Ovary (tissue), 9 donors: ENCODE results near the gene EYA2. TPM values are rescaled to one million over a fixed set of nuclear protein-coding genes. Genes with fewer than 3 reads are reported as not detected.

ENCODE experiments used
- DNase-seq, 5 donors: peaks; one replicate each; pipeline ENCODE4 v3.0.0-alpha.2; 2019 to 2020
- H3K27ac ChIP-seq, 2 donors: fragments of 200-600 bp; one replicate each; pipeline versions ENCODE4 v1.5.1 to v1.8.0; 2019 to 2022
- H3K27me3 ChIP-seq: fragments of 200-600 bp; one replicate; pipeline ENCODE4 v1.8.0; 2022
- H3K36me3 ChIP-seq: fragments of 200-600 bp; sonication (generic); one replicate; pipeline ENCODE4 v1.5.1; 2019
- H3K4me1 ChIP-seq: one replicate; pipeline ENCODE4 v1.8.1; 2013; ENCODE audit warnings: mild to moderate bottlenecking, moderate library complexity; ENCODE audit not compliant: insufficient read depth
- H3K4me3 ChIP-seq: fragments of 200-600 bp; sonication (generic); one replicate; pipeline ENCODE4 v1.5.1; 2017
- H3K9me3 ChIP-seq, 2 donors: fragments of 200-600 bp in 1 of 2; sonication (generic) in 1 of 2; one replicate each; pipeline versions ENCODE4 v1.5.1 to v1.8.1; 2013 to 2019; ENCODE audit warnings: mild to moderate bottlenecking in 1 of 2, moderate library complexity in 1 of 2
- CTCF ChIP-seq, 3 donors: fragments of 450-650 bp in 2 of 3; fragments of 200-600 bp in 1 of 3; IDR thresholded peaks; one replicate each; pipeline versions ENCODE4 v1.5.1 to v1.8.0; 2016 to 2022; ENCODE audit warnings: antibody characterized with exemption in 3 of 3, mild to moderate bottlenecking in 1 of 3
- EP300 ChIP-seq: sonication (generic); formaldehyde crosslinking; IDR thresholded peaks from one replicate; pipeline ENCODE4 v1.6.1; 2017; ENCODE audit warnings: antibody characterized with exemption
- POLR2A ChIP-seq: fragments of 450-650 bp; IDR thresholded peaks from one replicate; pipeline ENCODE4 v1.6.1; 2017; ENCODE audit warnings: antibody characterized with exemption, mild to moderate bottlenecking, moderate library complexity
- WGBS, 3 donors: extraction: QIAGEN DNeasy Blood & Tissue Kit in 1 of 3; methylation state at CpG; one replicate each; pipeline versions ENCODE4 v1.1.5 to v1.1.7; 2013 to 2017; 5-methylcytosine and 5-hydroxymethylcytosine counted together
- intact Hi-C, 4 donors: fragments of 100-400 bp; cut with DNase I; formaldehyde crosslinking; loops; one replicate each; pipeline versions ENCODE4 v1.11.0 to v1.15.1; 2022 to 2023
- polyA plus RNA-seq, 2 donors: library from polyadenylated mRNA; stranded (reverse); fragments of 200-250 nt in 1 of 2; fragments of 350-450 nt in 1 of 2; fragmentation: Illumina TruSeq in 1 of 2; extraction: RNeasy Lipid Tissue Mini Kit (QIAGEN cat#74804) in 1 of 2; gene quantifications; one replicate each; pipeline ENCODE4 v1.2.3, GENCODE V29; 2013 to 2014
- total RNA-seq, 7 donors: library from RNA; depleted of rRNA in 2 of 7; stranded (reverse); fragments of >200 nt in 2 of 7; fragmentation: NEBNext Ultra II Directional in 3 of 7; extraction: Animal tissue kit (Norgen Biotek cat#: 25700) in 3 of 7; gene quantifications; one replicate each; pipeline versions ENCODE4 v1.1.0 to v1.2.4, GENCODE V29; 2016 to 2023
- donor health status: DM: no; HTN: no; CAD: no; lungs with moderate emphysema.
- donor health status: DM: no; HTN: no; CAD: no.
- donor health status: Bipolar disorder and iron deficiency.
- donor health status: DM: yes; HTN: yes; CAD: no.
- donor health status: DM: no; HTN: no; CAD: no.
- donor health status: DM: yes; HTN: yes; CAD: no.

EYA2 gene
- total and polyA plus RNA-seq, 9 donors = 0.18 to 7.6 (median 1.7) TPM

- intact Hi-C loops = no loop called here
- DNase-seq = no peak
- Histone ChIP-seq H3K9me3 (no peaks in the 10 kb centered on the region), H3K27ac (no peak overlapping the region), H3K36me3 (no peaks in the 10 kb centered on the region), H3K4me1 (no peaks in the 10 kb centered on the region), H3K4me3 (no peak overlapping the region), H3K27me3 (no peaks in the 10 kb centered on the region)
- WGBS, 3 donors = 38 to 47% (median 46%) methylated on average over 12 of the region's 12 CpGs
- no peak for TF ChIP-seq EP300
- no peak for TF ChIP-seq POLR2A
- TF ChIP-seq CTCF (IDR thresholded peaks at IDR 0.05) = no peak
Observed at GRCh38 chr20:46990017-46990595, 95.5 kb downstream of the EYA2 start.

- 59 to 67% (median 66%) methylated on average over 5 of the region's 5 CpGs for WGBS, 3 donors
- no peak for DNase-seq
- Histone ChIP-seq H3K9me3 (no peaks in the 10 kb centered on the region), H3K4me3 (no peak overlapping the region), H3K27ac (no peak overlapping the region), H3K27me3 (no peaks in the 10 kb centered on the region), H3K36me3 (no peaks in the 10 kb centered on the region), H3K4me1 (no peaks in the 10 kb centered on the region)
- TF ChIP-seq EP300 (no peak), POLR2A (no peak), CTCF (IDR thresholded peaks at IDR 0.05) (no peak)
- intact Hi-C loops = no loop called here
Observed at GRCh38 chr20:46990596-46991104, 96.0 kb downstream of the EYA2 start.

- intact Hi-C loops = no loop called here
- no peaks in the 10 kb centered on the region for H3K36me3 ChIP-seq
- DNase-seq = no peak
- TF ChIP-seq CTCF (IDR thresholded peaks at IDR 0.05) (no peak), POLR2A (no peak), EP300 (no peak)
- no peaks in the 10 kb centered on the region for H3K9me3 ChIP-seq
- WGBS, 3 donors = 89 to 95% (median 90%) methylated on average over 3 of the region's 3 CpGs
- H3K27me3 ChIP-seq = no peaks in the 10 kb centered on the region
- no peak overlapping the region for H3K27ac ChIP-seq
- no peak overlapping the region for H3K4me3 ChIP-seq
- no peaks in the 10 kb centered on the region for H3K4me1 ChIP-seq
Observed at GRCh38 chr20:46991168-46991567, 96.5 kb downstream of the EYA2 start.

- no peak for TF ChIP-seq POLR2A
- intact Hi-C loops = no loop called here
- DNase-seq = no peak
- WGBS, 3 donors = 73 to 81% (median 78%) methylated on average over 12 of the region's 12 CpGs
- Histone ChIP-seq H3K4me3 (no peak overlapping the region), H3K27ac (no peak overlapping the region), H3K36me3 (no peaks in the 10 kb centered on the region), H3K27me3 (no peaks in the 10 kb centered on the region), H3K9me3 (no peaks in the 10 kb centered on the region), H3K4me1 (no peaks in the 10 kb centered on the region)
Observed at GRCh38 chr20:46991880-46992639, 97.4 kb downstream of the EYA2 start.

DNA sequence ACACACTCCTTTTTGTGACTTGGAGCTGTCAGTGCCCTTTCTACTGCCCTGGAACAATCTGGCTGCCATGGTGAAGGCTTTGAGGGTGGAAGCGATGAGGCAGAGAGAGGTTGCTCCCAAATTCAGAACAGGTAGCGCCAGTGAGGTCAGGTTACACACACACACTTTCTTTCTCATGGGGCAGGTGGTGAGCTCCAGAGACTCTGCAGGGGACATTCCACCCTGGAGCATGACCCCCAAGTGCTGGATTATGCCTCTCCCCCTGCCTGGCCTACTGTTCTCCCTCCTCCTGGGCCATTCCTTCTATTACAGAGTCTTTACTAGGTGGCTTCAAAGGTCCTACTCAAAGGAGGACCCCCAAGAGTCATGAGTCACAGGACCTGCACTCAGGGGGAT is 98.0 kb downstream of the EYA2 start:
- Histone ChIP-seq H3K4me1 (no peaks in the 10 kb centered on the region), H3K36me3 (no peaks in the 10 kb centered on the region), H3K4me3 (no peak overlapping the region), H3K9me3 (no peaks in the 10 kb centered on the region), H3K27ac (no peak overlapping the region), H3K27me3 (no peaks in the 10 kb centered on the region)
- no peak for TF ChIP-seq CTCF (IDR thresholded peaks at IDR 0.05)
- TF ChIP-seq EP300 = no peak
- TF ChIP-seq POLR2A = no peak
- intact Hi-C loops = no loop called here
- no peak for DNase-seq
- WGBS, 3 donors = 85 to 94% (median 89%) methylated on average over 2 of the region's 2 CpGs
